CD4-positive, alpha-beta T cell treated with Interleukin-2 at 100 ng/mL for 4 hours (primary cell): ENCODE results near the gene RAD51B.
"Not testable (repeated sequence)": the region's sequence is repeated elsewhere in the genome, so short reads cannot be mapped to it uniquely, and the experiment has no call there.

Experiments
- DNase-seq: peaks from one replicate; pipeline ENCODE4 v3.0.0-alpha.2; 2020; ENCODE audit warnings: low spot score

The RAD51B gene

GRCh38 chr14:68212361-68212760 is 392.8 kb downstream of the RAD51B start:
- no peak for DNase-seq

- DNase-seq: no peak
Measured at GRCh38 chr14:68214431-68214830, 394.9 kb downstream of the RAD51B start.

GRCh38 chr14:68215629-68216028 is 396.1 kb downstream of the RAD51B start:
- no peak for DNase-seq

GRCh38 chr14:68216079-68216478 is 396.5 kb downstream of the RAD51B start:
- DNase-seq: no peak

GRCh38 chr14:68216957-68217356 is 397.4 kb downstream of the RAD51B start:
- no peak for DNase-seq

- DNase-seq: no peak
Measured at GRCh38 chr14:68217791-68218340, 398.3 kb downstream of the RAD51B start.

- no peak for DNase-seq
Measured at GRCh38 chr14:68219407-68219806, 399.8 kb downstream of the RAD51B start.

- DNase-seq: not testable (repeated sequence)
Measured at GRCh38 chr14:68221046-68221445, 401.5 kb downstream of the RAD51B start.

GRCh38 chr14:68222154-68222553 is 402.6 kb downstream of the RAD51B start:
- DNase-seq: no peak

- DNase-seq: no peak
Measured at GRCh38 chr14:68222726-68223125, 403.1 kb downstream of the RAD51B start.

GRCh38 chr14:68223631-68224030 is 404.1 kb downstream of the RAD51B start:
- DNase-seq: no peak

- no peak for DNase-seq
Measured at GRCh38 chr14:68225321-68225720, 405.7 kb downstream of the RAD51B start.

- no peak for DNase-seq
Measured at GRCh38 chr14:68226523-68226922, 406.9 kb downstream of the RAD51B start.

GRCh38 chr14:68228656-68229055 is 409.1 kb downstream of the RAD51B start:
- DNase-seq: no peak

GRCh38 chr14:68229423-68230100 is 410.0 kb downstream of the RAD51B start:
- no peak for DNase-seq

- DNase-seq: no peak
Measured at GRCh38 chr14:68230202-68230949, 410.8 kb downstream of the RAD51B start.

GRCh38 chr14:68230950-68231717 is 411.6 kb downstream of the RAD51B start:
- DNase-seq: no peak

- DNase-seq: no peak
Measured at GRCh38 chr14:68231898-68232297, 412.3 kb downstream of the RAD51B start.

- peak; percentile 22 for DNase-seq
Measured at GRCh38 chr14:68232300-68233055, 412.9 kb downstream of the RAD51B start.

GRCh38 chr14:68233101-68233784 is 413.7 kb downstream of the RAD51B start:
- DNase-seq: no peak
